Non-pigmented ciliary epithelial cell (primary cell): ENCODE measurements around the gene HSH2D.
"Not testable (repeated sequence)": the region's sequence is repeated elsewhere in the genome, so short reads cannot be mapped to it uniquely, and the experiment has no call there.

ENCODE experiments used
- DNase-seq: peaks from one replicate; pipeline ENCODE4 v3.0.0-alpha.2; 2010; ENCODE audit warnings: low read depth

HSH2D gene

GRCh38 chr19:16119075-16119857 is 24.2 kb upstream of the HSH2D start:
- not testable (repeated sequence) for DNase-seq

DNA sequence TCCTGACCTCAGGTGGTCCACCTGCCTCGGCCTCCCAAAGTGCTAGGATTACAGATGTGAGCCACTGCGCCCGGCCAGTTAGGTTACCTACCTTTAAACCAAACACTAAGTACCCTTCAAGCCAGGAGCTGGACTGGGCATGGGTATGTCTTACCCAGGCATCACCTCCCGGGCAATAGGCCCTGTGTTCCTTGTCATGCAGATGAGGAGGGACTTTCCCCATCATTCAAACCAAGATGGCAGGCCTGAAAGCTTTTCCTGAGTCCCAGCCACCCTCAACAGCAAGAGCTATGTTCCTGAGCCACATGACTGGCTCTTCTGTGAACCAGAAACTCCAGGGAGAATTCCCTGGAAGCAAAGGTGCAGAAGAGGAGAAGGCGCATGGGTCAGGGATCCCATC is 22.3 kb upstream of the HSH2D start:
- DNase-seq = no peak

DNA sequence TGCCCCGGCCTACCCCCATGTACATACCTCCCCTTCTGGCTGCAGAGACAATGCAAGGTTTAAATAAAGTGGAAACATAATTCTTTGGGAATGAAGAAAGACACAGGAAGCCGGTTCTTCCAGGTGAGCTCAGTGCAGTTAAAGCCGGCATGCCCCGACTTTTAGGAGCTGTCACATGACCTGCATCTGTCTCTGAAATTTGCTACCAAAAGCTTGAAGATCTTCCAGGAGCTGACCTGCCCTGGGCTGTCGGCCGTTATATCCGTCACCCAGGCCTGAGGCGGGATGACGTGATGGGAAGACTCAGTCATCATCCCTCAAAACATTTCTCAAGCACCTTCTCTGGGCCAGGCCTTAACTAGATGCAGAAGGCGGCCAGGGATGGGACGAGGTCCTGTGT is 21.5 kb upstream of the HSH2D start:
- no peak for DNase-seq

GRCh38 chr19:16124953-16125352 is 18.5 kb upstream of the HSH2D start:
- no peak for DNase-seq

- no peak for DNase-seq
Observed at GRCh38 chr19:16125737-16126495, 17.6 kb upstream of the HSH2D start.

DNA sequence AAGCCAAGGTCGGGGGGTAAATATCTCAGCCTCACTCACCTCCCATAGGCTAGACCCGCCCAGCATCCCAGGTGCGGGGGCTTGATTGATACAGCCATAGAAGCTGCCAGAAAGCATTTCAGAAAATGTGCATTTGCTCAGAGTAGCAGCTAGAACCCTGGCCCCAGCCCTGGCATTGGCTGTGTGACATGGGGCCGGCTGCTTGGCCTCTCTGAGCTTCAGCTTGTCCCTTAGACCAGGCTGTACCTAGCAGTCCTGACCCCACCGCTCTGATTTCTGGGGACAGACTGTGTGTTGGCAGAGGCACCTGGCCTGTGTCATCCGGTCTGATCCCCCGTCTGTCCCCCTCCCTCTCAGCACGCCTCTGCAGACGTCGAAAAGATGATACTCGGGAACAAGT is 16.4 kb upstream of the HSH2D start:
- DNase-seq = no peak

- DNase-seq = no peak
Observed at GRCh38 chr19:16127776-16128371, 15.6 kb upstream of the HSH2D start.

- no peak for DNase-seq
Observed at GRCh38 chr19:16131648-16132047, 11.8 kb upstream of the HSH2D start.

DNA sequence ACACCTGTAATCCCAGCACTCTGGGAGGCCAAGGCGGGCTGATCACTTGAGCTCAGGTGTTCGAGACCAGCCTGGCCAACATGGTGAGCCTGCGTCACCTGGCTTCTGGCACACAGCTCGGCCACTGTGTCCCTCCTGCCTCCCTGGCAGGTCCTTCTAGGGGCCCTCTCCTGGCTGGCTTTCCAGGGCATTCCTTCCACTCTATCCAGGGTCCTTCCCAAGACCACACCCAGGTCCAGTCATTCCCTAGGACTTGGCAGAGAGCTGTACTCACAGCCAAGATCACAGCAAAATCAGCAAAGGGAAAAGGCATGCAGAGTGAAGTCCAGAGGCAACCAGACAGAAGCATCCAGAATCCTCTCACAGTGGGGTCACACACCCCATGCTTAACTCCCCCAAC is 9.7 kb upstream of the HSH2D start:
- no peak for DNase-seq

DNA sequence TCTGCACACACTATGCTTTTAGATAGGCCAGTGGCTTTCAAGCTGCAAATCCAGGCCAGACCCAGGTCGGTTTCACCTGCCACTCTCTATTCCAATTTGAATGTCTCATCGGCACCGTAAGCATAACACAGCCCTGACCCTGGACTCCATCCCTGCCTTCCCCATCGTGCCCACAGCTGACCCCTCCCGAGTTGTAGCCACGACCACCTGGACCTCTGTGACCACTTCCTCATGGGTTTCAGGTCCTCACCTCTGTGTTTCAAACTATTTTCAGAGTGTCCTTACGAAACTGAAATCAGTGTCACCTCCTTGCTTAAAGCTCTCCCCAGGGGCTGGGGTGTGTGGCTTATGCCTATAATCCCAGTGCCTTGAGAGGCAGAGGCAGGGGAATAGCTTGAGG is 9.0 kb upstream of the HSH2D start:
- DNase-seq = no peak

GRCh38 chr19:16135430-16136127 is 7.9 kb upstream of the HSH2D start:
- DNase-seq = no peak

GRCh38 chr19:16136185-16136999 is 7.1 kb upstream of the HSH2D start:
- DNase-seq = no peak

DNA sequence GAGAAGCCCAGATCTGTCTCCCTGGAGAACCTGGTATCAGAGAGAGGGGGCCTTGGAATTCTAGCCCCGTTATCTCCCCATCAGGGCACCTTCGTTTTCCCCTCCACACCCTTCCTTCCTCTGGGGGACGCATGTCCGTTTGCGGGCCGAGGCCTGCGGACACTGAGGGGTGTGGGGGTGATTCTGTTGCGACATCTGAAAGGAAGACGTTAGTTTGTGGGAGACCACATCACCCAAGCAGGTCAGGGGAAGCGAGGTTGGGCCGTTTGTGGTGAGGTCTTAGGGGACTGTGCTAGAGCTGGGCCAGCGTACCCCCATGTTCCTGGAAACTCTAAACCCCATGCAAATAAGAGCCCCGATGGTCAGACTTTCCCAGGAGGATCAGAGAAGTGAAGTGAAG is 3.7 kb upstream of the HSH2D start:
- DNase-seq = no peak

GRCh38 chr19:16141043-16141442 is 2.4 kb upstream of the HSH2D start:
- DNase-seq = no peak

DNA sequence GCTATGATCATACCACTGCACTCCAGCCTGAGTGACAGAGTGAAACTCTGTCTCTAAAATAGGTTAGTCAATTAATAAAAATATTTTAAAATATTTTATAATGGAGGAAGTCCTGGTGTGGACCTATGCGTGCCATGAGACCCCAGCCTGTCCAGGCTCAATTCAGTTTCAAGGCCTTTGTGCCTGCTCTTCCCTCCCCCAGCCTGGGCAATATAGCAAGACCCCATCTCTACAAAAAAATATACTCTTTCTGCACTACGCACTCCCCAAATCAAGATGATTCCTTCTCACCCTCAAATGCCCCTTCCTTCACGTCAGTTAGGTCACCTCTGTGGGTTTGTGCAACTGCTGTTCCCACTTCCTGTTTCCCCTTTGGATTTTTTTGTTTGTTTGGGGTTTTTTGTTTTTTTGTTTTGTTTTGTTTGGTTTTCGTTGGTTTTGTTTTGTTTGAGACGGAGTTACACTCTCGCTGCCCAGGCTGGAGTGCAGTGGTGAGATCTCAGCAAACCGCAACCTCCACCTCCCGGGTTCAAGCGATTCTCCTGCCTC is 1.4 kb upstream of the HSH2D start:
- DNase-seq = no peak

DNA sequence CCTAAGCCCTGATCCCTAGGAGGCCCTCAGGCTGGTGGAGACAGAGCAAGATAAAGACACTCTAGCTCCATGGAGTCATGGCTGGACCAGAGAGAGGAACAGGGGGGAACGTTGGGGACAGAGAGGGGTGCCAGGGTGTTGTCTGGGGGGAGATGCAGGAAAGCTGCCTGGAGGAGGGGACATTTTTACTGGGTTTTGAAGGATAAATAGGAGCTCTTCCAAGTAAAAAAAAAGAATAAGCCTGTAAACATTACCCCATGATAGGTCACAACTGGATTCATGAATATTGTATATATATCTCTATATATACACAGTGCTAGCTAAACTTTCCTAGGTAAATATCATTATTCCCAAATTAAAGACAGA is 714 bp downstream of the HSH2D start:
- no peak for DNase-seq

DNA sequence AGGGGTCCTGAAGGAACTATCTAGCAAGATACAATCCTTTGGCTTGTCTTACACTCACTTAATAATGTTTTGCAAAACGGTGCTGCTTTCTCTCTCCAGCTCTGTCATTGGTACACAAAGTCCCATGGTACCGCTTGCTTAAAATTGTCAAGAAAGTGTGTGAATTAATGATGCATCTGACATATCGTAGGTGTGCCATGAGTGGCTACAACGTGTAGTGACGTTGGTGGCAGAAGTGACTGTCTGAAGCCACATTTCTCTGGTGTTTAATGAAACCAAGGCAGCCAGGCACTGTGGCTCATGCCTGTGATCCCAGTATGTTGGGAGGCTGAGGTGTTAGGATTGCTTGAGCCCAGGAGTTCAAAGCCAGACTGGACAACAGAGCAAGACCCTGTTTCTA is 2.6 kb downstream of the HSH2D start:
- no peak for DNase-seq

GRCh38 chr19:16148443-16149229 is 5.2 kb downstream of the HSH2D start:
- DNase-seq = no peak

DNA sequence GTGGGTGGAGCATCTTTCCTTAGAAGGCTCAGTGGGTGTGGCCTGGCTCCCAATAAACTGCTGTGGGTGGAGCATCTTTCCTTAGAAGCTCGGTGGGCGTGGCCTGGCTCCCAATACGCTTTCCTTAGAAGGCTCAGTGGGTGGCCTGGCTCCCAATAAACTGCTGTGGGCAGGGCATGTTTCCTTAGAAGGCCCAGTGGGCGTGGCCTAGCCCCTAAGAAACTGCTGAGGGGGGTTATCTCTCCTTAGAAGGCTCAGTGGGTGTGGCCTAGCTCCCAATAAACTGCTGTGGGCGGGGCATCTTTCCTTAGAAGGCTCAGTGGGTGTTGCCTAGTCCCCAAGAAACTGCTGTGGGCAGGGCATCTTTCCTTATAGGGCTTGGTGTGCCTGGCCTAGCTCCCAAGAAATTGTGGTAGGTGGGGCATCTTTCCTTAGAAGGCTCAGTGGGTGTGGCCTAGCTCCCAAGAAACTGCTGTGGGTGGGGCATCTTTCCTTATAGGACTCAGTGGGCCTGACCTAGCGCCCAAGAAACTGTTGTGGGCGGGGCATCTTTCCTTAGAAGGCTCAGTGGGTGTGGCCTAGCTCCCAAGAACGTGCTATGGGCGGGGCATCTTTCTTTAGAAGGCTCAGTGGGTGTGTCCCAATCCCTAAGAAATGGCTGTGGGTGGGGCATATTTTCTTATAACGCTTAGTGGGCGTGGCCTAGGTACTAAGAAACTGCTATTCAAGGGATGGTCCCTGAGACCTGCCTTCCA is 10.3 kb downstream of the HSH2D start:
- DNase-seq = no peak

DNA sequence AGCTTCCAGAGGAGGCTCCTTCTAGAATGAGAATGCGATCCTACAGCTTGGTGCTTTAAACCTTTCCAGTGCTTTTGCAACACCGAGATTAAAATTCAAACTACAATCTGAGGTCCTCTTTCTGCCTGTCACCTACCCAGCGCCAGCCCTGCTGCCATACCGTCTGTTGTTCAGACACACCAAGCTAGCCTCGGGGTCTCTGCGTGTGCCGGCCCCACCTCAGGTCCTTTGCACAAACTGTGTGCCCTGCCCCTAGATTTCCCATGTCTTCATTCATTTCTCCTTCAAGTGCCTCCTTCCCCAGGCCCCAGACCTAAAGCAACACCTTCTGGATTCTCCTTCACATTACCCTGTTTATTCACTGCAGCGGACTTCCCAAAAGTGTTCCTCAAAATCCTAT is 11.1 kb downstream of the HSH2D start:
- no peak for DNase-seq
